Measurements from ENCODE around the gene SPAG16. TPM values are rescaled to one million over a fixed set of nuclear protein-coding genes. Genes with fewer than 3 reads are reported as not detected.
A peak's percentile ranks its signal among the peaks of the same experiment; 100 is the strongest.
"Not testable (repeated sequence)": the region's sequence is repeated elsewhere in the genome, so short reads cannot be mapped to it uniquely, and the experiment has no call there.

Gene SPAG16
- total and polyA plus RNA-seq, 4 donors, result 8.7 to 90.6 (median 21.6) TPM

DNA sequence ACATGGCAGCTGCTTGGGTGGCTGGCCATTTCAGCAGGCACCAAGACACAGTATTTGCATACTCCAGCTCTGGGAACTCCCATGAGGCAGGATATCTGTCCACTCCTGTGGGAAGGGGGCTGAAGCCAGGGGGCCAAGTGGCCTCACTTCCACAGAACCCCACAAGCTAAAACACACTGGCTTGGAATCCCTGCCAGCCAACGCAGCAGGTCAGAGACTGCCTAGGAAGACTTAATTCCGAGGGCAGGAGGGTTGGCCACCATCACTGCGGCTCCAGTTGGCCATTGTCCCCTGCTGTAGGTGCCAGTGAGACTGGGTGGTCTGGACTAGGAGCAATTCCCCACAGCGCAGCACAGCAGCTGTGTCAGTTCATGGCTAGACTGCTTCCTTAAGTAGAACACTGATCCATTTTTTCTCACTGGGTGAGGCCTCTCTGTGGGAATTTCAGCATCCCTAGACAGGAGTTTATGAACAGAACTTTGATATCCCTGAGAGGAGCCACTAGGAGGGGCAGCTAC is 52.0 kb downstream of the SPAG16 start:
- Histone ChIP-seq H3K36me3 (ENCODE audit: control insufficient read depth in 4 of 4, insufficient read depth in 4 of 4, low read length in 4 of 4) (no peaks in the 10 kb centered on the region), H3K4me3 (no peak overlapping the region), H3K27me3 (ENCODE audit: control insufficient read depth in 3 of 3, insufficient read depth in 3 of 3, low read length in 2 of 3) (no peaks in the 10 kb centered on the region), H3K9me3 (ENCODE audit: control insufficient read depth in 4 of 4, insufficient read depth in 3 of 4, low read length in 3 of 4) (peaks cover 0 to 12% (median 6%) of the 10 kb centered on the region in 4 donors), H3K27ac (ENCODE audit: low read depth in 1 of 2, low read length in 1 of 2) (no peak overlapping the region), H3K4me1 (ENCODE audit: control insufficient read depth in 5 of 5, insufficient read depth in 5 of 5, low read length in 5 of 5) (no peaks in the 10 kb centered on the region), H3K9ac (ENCODE audit: insufficient read depth in 1 of 2, low read length in 2 of 2) (no peak overlapping the region)
- DNase-seq (no peak), ATAC-seq (ENCODE audit: insufficient read depth, low FRiP score) (no peak)
- TF ChIP-seq, protein P1, sequence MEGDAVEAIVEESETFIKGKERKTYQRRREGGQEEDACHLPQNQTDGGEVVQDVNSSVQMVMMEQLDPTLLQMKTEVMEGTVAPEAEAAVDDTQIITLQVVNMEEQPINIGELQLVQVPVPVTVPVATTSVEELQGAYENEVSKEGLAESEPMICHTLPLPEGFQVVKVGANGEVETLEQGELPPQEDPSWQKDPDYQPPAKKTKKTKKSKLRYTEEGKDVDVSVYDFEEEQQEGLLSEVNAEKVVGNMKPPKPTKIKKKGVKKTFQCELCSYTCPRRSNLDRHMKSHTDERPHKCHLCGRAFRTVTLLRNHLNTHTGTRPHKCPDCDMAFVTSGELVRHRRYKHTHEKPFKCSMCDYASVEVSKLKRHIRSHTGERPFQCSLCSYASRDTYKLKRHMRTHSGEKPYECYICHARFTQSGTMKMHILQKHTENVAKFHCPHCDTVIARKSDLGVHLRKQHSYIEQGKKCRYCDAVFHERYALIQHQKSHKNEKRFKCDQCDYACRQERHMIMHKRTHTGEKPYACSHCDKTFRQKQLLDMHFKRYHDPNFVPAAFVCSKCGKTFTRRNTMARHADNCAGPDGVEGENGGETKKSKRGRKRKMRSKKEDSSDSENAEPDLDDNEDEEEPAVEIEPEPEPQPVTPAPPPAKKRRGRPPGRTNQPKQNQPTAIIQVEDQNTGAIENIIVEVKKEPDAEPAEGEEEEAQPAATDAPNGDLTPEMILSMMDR (IDR thresholded peaks at IDR 0.05; ENCODE audit: control extremely low read depth, extremely low read depth), result no peak
- 89 to 97% methylated on average over 4 of the region's 4 CpGs for WGBS, 2 donors

DNA sequence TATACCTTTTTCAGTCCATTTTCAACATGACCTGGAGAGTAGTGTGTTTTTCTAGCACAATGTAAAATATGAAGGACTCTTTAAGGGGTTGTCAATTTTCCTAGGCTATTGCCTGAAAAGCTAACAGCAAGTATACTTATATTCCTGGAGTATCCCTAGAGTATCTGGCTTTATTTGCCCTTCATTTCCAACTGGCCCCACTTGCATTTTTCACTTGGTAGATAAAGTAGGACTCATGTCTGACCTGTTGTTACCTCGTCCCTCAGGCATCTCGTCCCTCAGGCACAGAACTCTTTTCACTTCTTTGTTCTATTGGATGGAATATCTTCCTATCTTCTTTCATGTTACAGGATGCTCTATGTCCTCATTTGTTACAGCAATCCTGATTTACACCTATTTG is 69.2 kb downstream of the SPAG16 start:
- no peaks in the 10 kb centered on the region for H3K4me1 ChIP-seq (ENCODE audit: control insufficient read depth in 5 of 5, insufficient read depth in 5 of 5, low read length in 5 of 5)
- no peaks in the 10 kb centered on the region for H3K27me3 ChIP-seq (ENCODE audit: control insufficient read depth in 3 of 3, insufficient read depth in 3 of 3, low read length in 2 of 3)
- no peak overlapping the region for H3K9ac ChIP-seq (ENCODE audit: insufficient read depth in 1 of 2, low read length in 2 of 2)
- no peak overlapping the region for H3K27ac ChIP-seq (ENCODE audit: low read depth in 1 of 2, low read length in 1 of 2)
- TF ChIP-seq, protein P1 (IDR thresholded peaks at IDR 0.05; ENCODE audit: control extremely low read depth, extremely low read depth), result no peak
- no peak overlapping the region for H3K4me3 ChIP-seq
- ATAC-seq (ENCODE audit: insufficient read depth, low FRiP score) (no peak), DNase-seq (peak in 1 of 3 donors; percentile 0)
- 73 to 81% methylated on average over 2 of the region's 2 CpGs for WGBS, 2 donors
- no peaks in the 10 kb centered on the region for H3K36me3 ChIP-seq (ENCODE audit: control insufficient read depth in 4 of 4, insufficient read depth in 4 of 4, low read length in 4 of 4)
- H3K9me3 ChIP-seq (ENCODE audit: control insufficient read depth in 4 of 4, insufficient read depth in 3 of 4, low read length in 3 of 4), result peaks cover 0 to 6% (median 0%) of the 10 kb centered on the region in 4 donors

DNA sequence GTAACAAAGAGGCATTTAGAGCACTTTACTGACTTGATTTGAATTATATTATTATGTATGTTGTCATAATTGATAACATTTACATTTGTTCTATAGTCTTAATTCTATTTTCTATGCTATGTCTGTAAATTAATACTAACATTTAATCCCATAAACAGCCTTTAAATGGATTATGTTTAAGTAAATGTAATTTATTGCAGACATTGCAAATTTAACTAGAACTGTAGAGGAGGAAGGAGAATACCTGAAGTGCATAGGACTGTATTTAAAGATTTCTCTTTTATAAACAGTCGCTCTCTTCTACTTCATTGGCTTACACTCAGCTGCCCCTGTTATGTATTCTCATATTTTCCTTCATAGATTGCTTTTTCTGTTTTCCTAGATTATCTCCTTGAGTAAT is 92.4 kb downstream of the SPAG16 start:
- no peaks in the 10 kb centered on the region for H3K36me3 ChIP-seq (ENCODE audit: control insufficient read depth in 4 of 4, insufficient read depth in 4 of 4, low read length in 4 of 4)
- 91 to 94% methylated on average over 1 of the region's 1 CpG for WGBS, 2 donors
- no peaks in the 10 kb centered on the region for H3K4me1 ChIP-seq (ENCODE audit: control insufficient read depth in 5 of 5, insufficient read depth in 5 of 5, low read length in 5 of 5)
- H3K27me3 ChIP-seq (ENCODE audit: control insufficient read depth in 3 of 3, insufficient read depth in 3 of 3, low read length in 2 of 3), result no peaks in the 10 kb centered on the region
- no peak overlapping the region for H3K9ac ChIP-seq (ENCODE audit: insufficient read depth in 1 of 2, low read length in 2 of 2)
- no peak overlapping the region for H3K4me3 ChIP-seq
- TF ChIP-seq, protein P1 (IDR thresholded peaks at IDR 0.05; ENCODE audit: control extremely low read depth, extremely low read depth), result no peak
- no peak for ATAC-seq (ENCODE audit: insufficient read depth, low FRiP score)
- H3K27ac ChIP-seq (ENCODE audit: low read depth in 1 of 2, low read length in 1 of 2), result no peak overlapping the region
- peaks cover 0 to 2% (median 0%) of the 10 kb centered on the region in 4 donors for H3K9me3 ChIP-seq (ENCODE audit: control insufficient read depth in 4 of 4, insufficient read depth in 3 of 4, low read length in 3 of 4)
- no peak for DNase-seq

DNA sequence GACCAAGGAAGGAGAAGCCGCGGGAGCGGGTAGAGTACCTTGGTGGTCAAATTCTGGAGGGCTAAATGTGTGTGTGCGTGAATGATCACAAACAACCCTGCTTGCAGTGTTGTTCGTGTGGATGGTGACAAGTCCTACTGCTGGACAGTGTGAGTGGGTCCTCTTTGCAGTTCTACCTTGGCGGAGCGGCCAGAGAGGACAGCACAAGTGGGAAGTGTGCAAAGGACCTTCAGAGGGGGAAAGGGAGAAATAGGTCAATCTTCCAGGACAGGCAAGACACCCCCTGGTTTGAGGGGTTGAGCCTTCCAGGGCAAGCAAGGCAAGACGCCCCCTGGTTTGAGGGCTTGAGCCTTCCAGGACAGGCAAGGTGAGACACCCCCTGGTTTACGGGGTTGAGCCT is 122.8 kb downstream of the SPAG16 start:
- H3K9ac ChIP-seq (ENCODE audit: insufficient read depth in 1 of 2, low read length in 2 of 2); H3K9me3 ChIP-seq (ENCODE audit: control insufficient read depth in 4 of 4, insufficient read depth in 3 of 4, low read length in 3 of 4); H3K27me3 ChIP-seq (ENCODE audit: control insufficient read depth in 3 of 3, insufficient read depth in 3 of 3, low read length in 2 of 3); H3K27ac ChIP-seq (ENCODE audit: low read depth in 1 of 2, low read length in 1 of 2); H3K4me1 ChIP-seq (ENCODE audit: control insufficient read depth in 5 of 5, insufficient read depth in 5 of 5, low read length in 5 of 5); DNase-seq; H3K36me3 ChIP-seq (ENCODE audit: control insufficient read depth in 4 of 4, insufficient read depth in 4 of 4, low read length in 4 of 4); H3K4me3 ChIP-seq; ATAC-seq (ENCODE audit: insufficient read depth, low FRiP score): not testable (repeated sequence)
- 95 to 97% methylated on average over 9 of the region's 9 CpGs for WGBS, 2 donors

DNA sequence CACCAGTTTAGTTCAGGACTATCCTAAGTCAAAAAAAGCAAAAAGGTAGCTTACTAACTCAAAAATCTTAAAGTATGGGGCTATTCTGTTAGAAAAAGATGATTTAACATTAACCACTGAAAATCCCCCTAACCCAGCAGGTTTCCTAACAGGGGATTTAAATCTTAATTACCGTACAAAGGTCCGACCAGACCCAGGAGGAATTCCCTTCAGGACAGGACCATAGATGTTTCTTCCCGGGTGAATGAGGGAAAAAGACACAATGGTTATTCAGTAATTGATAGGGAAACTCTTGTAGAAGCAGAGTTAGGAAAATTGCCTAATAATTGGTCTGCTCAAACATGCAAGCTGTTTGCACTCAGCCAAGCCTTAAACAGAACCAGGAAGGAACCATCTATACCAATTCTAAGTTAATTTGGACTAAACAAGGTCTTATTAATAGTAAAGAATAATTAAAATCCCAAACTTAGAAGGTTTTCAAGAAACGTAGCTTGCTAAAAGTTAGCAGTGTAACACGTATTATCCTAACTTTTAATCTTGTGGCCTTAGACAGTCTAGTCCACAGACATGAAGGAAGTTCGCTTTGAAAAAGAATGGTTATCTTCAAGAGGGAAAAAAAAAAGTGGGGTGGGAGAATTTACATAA is 124.3 kb downstream of the SPAG16 start:
- WGBS, 2 donors, result 80 to 81% methylated on average over 6 of the region's 6 CpGs
- H3K4me3 ChIP-seq; H3K9me3 ChIP-seq (ENCODE audit: control insufficient read depth in 4 of 4, insufficient read depth in 3 of 4, low read length in 3 of 4); H3K4me1 ChIP-seq (ENCODE audit: control insufficient read depth in 5 of 5, insufficient read depth in 5 of 5, low read length in 5 of 5); H3K27me3 ChIP-seq (ENCODE audit: control insufficient read depth in 3 of 3, insufficient read depth in 3 of 3, low read length in 2 of 3); DNase-seq; H3K27ac ChIP-seq (ENCODE audit: low read depth in 1 of 2, low read length in 1 of 2); ATAC-seq (ENCODE audit: insufficient read depth, low FRiP score); H3K9ac ChIP-seq (ENCODE audit: insufficient read depth in 1 of 2, low read length in 2 of 2); H3K36me3 ChIP-seq (ENCODE audit: control insufficient read depth in 4 of 4, insufficient read depth in 4 of 4, low read length in 4 of 4): not testable (repeated sequence)

DNA sequence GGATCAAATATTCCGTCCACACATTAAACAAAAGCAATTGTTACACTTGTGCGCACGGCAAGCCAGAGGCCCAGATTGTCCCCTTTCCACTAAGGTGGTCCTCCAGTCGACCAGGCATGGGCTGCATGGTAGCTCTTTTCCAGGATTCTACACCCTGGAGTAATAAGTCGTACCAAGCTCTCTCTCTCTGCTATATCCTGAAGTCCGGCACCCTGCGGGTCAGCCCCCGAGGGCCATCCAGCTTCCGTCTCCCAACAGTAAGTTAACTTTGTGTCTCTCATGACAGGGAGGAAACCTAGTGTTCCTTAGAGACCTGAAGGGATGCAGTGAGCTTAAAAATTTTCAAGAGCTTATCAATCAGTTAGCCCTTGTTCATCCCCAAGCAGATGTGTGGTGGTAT is 126.4 kb downstream of the SPAG16 start:
- not testable (repeated sequence) for H3K9ac ChIP-seq (ENCODE audit: insufficient read depth in 1 of 2, low read length in 2 of 2); H3K4me1 ChIP-seq (ENCODE audit: control insufficient read depth in 5 of 5, insufficient read depth in 5 of 5, low read length in 5 of 5); H3K27ac ChIP-seq (ENCODE audit: low read depth in 1 of 2, low read length in 1 of 2); DNase-seq; H3K36me3 ChIP-seq (ENCODE audit: control insufficient read depth in 4 of 4, insufficient read depth in 4 of 4, low read length in 4 of 4); H3K9me3 ChIP-seq (ENCODE audit: control insufficient read depth in 4 of 4, insufficient read depth in 3 of 4, low read length in 3 of 4); ATAC-seq (ENCODE audit: insufficient read depth, low FRiP score); H3K4me3 ChIP-seq; H3K27me3 ChIP-seq (ENCODE audit: control insufficient read depth in 3 of 3, insufficient read depth in 3 of 3, low read length in 2 of 3)
- 90 to 92% methylated on average over 9 of the region's 9 CpGs for WGBS, 2 donors

Measured in lung (tissue), 12 donors.